ENCODE measurements around the gene SIX6. TPM values are rescaled to one million over a fixed set of nuclear protein-coding genes. Genes with fewer than 3 reads are reported as not detected.

Gene SIX6
- total RNA-seq, 2 donors from 2014 or later, result not detected

- DNase-seq (no peak), ATAC-seq (no peak)
- H3K4me1 Mint-ChIP-seq, result no peaks in the 10 kb centered on the region
- no peaks in the 10 kb centered on the region for H3K9me3 ChIP-seq (ENCODE audit: control insufficient read depth, low read length, poor library complexity, severe bottlenecking)
- no peak overlapping the region for H3K4me3 Mint-ChIP-seq
- H3K27ac Mint-ChIP-seq, result no peak overlapping the region
- H3K36me3 Mint-ChIP-seq (ENCODE audit: low read depth), result no peaks in the 10 kb centered on the region
- H3K27me3 Mint-ChIP-seq, result peaks cover 19% of the 10 kb centered on the region
These were observed 28.7 kb downstream of the SIX6 start for GRCh38 chr14:60537663-60538062.

- Mint-ChIP-seq H3K4me1 (no peaks in the 10 kb centered on the region), H3K36me3 (ENCODE audit: low read depth) (no peaks in the 10 kb centered on the region), H3K4me3 (no peak overlapping the region), H3K27me3 (no peaks in the 10 kb centered on the region), H3K27ac (no peak overlapping the region)
- DNase-seq (no peak), ATAC-seq (no peak)
- H3K9me3 ChIP-seq (ENCODE audit: control insufficient read depth, low read length, poor library complexity, severe bottlenecking), result no peaks in the 10 kb centered on the region
These were observed 35.7 kb downstream of the SIX6 start for GRCh38 chr14:60544659-60545058.

GRCh38 chr14:60553808-60554207 lies 44.9 kb downstream of the SIX6 start:
- no peak for DNase-seq
- Mint-ChIP-seq H3K4me3 (no peak overlapping the region), H3K27me3 (peaks cover 32% of the 10 kb centered on the region), H3K27ac (no peak overlapping the region), H3K4me1 (no peaks in the 10 kb centered on the region), H3K36me3 (ENCODE audit: low read depth) (peaks cover 4% of the 10 kb centered on the region)
- no peak for ATAC-seq
- H3K9me3 ChIP-seq (ENCODE audit: control insufficient read depth, low read length, poor library complexity, severe bottlenecking), result no peaks in the 10 kb centered on the region

- DNase-seq, result no peak
- Mint-ChIP-seq H3K27ac (no peak overlapping the region), H3K4me1 (no peaks in the 10 kb centered on the region), H3K27me3 (peaks cover 14% of the 10 kb centered on the region), H3K36me3 (ENCODE audit: low read depth) (no peaks in the 10 kb centered on the region), H3K4me3 (no peak overlapping the region)
- ATAC-seq, result no peak
- no peaks in the 10 kb centered on the region for H3K9me3 ChIP-seq (ENCODE audit: control insufficient read depth, low read length, poor library complexity, severe bottlenecking)
These were observed 53.1 kb downstream of the SIX6 start for GRCh38 chr14:60561845-60562746.

Other genes with a start within 250 kb of the SIX6 start
- not detected for gene C14orf39, start 23.1 kb upstream of the SIX6 start, total RNA-seq
- gene SIX1, start 140.3 kb downstream of the SIX6 start, total RNA-seq, result not detected
- gene SIX4, start 215.2 kb downstream of the SIX6 start, total RNA-seq, result not detected
- 10 to 100 TPM; 16.1 to 19.5 TPM for gene MNAT1, start 225.6 kb downstream of the SIX6 start, total RNA-seq

Data from T-helper 17 cell (primary cell).